HepG2 (cell line): ENCODE measurements around the gene RARA.

Experiments used
- TBX3 ChIP-seq: fragments of 450-650 bp; IDR thresholded peaks from 2 replicates; pipeline ENCODE4 v1.6.1; 2017; ENCODE audit warnings: antibody characterized with exemption, mild to moderate bottlenecking, inconsistent platforms, borderline replicate concordance
- TF ChIP-seq, protein P1 (sequence below): sonication (generic); formaldehyde crosslinking; IDR thresholded peaks from 2 replicates; pipeline ENCODE4 v1.4.0; 2020; ENCODE audit warnings: missing genetic modification reagents
- TF ChIP-seq, protein P2 (sequence below): sonication (generic); formaldehyde crosslinking; IDR thresholded peaks from 2 replicates; pipeline ENCODE4 v1.4.0; 2020; ENCODE audit warnings: missing genetic modification reagents
- TF ChIP-seq, protein P3 (sequence below): sonication (generic); formaldehyde crosslinking; IDR thresholded peaks from 2 replicates; pipeline ENCODE4 v1.4.0; 2020; ENCODE audit warnings: missing genetic modification reagents
- TF ChIP-seq, protein P4 (sequence below): IDR thresholded peaks from 2 replicates; pipeline ENCODE4 v1.6.1; 2012; ENCODE audit warnings: low read length, improper control_type of control experiment

DNA sequence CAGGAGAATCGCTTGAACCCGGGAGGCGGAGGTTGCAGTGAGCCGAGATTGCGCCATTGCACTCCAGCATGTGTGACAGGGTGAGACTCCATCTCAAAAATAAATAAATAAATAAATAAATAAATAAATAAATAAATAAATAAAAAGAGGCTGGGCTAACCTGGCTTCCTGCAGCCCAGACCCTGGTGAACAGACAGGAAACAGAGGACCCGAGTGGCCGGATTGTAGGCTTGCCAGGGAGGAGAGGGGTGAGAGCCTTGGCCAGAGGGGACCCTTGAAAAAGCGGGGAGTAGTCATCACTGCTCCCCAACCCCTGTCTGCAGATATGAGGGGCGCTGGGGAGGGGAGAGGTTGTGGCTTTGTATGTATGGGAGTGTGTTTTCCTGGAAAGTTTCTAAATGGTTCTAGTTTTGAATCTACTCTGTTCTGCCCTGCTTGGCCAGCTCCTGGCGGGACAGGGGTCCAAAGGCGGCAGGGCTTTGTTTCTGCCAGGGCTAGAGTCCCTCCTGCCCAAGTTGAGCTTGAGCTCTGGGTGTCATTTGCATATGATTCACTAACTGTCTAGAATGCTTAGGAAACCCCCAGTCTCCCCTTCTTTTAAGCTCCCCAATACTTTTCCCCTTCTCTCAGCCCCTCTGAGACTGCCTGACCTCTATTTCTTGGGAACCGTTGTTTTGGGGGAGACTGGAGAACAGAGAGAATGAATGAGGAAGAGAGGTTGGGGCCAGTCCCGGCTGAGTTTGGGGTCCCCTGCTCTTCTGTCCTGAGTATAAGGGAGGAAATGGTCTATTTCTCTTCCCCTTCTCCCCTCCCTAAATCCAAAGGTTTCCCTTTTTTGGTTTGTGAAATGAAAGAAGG, 16.4 kb downstream of the RARA start:
- TF ChIP-seq, protein P1, sequence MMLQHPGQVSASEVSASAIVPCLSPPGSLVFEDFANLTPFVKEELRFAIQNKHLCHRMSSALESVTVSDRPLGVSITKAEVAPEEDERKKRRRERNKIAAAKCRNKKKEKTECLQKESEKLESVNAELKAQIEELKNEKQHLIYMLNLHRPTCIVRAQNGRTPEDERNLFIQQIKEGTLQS, result no peak
- TF ChIP-seq, protein P2, sequence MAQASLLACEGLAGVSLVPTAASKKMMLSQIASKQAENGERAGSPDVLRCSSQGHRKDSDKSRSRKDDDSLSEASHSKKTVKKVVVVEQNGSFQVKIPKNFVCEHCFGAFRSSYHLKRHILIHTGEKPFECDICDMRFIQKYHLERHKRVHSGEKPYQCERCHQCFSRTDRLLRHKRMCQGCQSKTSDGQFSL (CRISPR knock-in tag), result no peak
- TF ChIP-seq, protein P3, sequence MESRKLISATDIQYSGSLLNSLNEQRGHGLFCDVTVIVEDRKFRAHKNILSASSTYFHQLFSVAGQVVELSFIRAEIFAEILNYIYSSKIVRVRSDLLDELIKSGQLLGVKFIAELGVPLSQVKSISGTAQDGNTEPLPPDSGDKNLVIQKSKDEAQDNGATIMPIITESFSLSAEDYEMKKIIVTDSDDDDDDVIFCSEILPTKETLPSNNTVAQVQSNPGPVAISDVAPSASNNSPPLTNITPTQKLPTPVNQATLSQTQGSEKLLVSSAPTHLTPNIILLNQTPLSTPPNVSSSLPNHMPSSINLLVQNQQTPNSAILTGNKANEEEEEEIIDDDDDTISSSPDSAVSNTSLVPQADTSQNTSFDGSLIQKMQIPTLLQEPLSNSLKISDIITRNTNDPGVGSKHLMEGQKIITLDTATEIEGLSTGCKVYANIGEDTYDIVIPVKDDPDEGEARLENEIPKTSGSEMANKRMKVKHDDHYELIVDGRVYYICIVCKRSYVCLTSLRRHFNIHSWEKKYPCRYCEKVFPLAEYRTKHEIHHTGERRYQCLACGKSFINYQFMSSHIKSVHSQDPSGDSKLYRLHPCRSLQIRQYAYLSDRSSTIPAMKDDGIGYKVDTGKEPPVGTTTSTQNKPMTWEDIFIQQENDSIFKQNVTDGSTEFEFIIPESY, result no peak
- no peak for TF ChIP-seq TBX3
- TF ChIP-seq, protein P4, sequence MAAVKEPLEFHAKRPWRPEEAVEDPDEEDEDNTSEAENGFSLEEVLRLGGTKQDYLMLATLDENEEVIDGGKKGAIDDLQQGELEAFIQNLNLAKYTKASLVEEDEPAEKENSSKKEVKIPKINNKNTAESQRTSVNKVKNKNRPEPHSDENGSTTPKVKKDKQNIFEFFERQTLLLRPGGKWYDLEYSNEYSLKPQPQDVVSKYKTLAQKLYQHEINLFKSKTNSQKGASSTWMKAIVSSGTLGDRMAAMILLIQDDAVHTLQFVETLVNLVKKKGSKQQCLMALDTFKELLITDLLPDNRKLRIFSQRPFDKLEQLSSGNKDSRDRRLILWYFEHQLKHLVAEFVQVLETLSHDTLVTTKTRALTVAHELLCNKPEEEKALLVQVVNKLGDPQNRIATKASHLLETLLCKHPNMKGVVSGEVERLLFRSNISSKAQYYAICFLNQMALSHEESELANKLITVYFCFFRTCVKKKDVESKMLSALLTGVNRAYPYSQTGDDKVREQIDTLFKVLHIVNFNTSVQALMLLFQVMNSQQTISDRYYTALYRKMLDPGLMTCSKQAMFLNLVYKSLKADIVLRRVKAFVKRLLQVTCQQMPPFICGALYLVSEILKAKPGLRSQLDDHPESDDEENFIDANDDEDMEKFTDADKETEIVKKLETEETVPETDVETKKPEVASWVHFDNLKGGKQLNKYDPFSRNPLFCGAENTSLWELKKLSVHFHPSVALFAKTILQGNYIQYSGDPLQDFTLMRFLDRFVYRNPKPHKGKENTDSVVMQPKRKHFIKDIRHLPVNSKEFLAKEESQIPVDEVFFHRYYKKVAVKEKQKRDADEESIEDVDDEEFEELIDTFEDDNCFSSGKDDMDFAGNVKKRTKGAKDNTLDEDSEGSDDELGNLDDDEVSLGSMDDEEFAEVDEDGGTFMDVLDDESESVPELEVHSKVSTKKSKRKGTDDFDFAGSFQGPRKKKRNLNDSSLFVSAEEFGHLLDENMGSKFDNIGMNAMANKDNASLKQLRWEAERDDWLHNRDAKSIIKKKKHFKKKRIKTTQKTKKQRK, result no peak
